ENCODE measurements around the gene SGCE.
A peak's percentile ranks its signal among the peaks of the same experiment; 100 is the strongest.

SGCE gene

GRCh38 chr7:94620703-94621118 is 35.2 kb downstream of the SGCE start:
- peak; percentile 24 for DNase-seq

- no peak for DNase-seq
These were observed 37.8 kb downstream of the SGCE start for GRCh38 chr7:94618126-94618525.

GRCh38 chr7:94616855-94617254 is 39.1 kb downstream of the SGCE start:
- DNase-seq: no peak

- DNase-seq: no peak
These were observed 40.3 kb downstream of the SGCE start for GRCh38 chr7:94615666-94616065.

DNA sequence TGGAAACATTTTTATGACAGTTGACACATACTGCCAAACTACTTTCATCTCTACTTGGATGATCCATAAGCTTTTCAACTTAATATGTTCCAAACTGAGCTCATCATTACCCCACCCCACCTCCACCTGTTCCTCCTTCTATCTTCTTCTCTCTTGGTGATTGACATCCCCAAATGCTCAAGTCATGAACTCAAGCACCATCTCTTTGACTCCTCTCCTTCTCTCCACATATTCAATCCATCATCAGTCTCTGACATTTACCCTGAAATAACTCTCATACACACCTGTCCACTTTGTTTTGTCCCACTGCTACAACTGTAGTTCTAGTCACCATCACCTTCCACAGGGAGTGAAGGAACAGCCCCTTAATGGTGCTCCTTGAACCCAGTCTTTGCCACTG is 43.3 kb downstream of the SGCE start:
- DNase-seq: no peak

- DNase-seq: no peak
These were observed 43.7 kb downstream of the SGCE start for GRCh38 chr7:94612253-94612652.

- no peak for DNase-seq
These were observed 46.4 kb downstream of the SGCE start for GRCh38 chr7:94609561-94609960.

GRCh38 chr7:94605031-94605430 is 50.9 kb downstream of the SGCE start:
- DNase-seq: no peak

DNA sequence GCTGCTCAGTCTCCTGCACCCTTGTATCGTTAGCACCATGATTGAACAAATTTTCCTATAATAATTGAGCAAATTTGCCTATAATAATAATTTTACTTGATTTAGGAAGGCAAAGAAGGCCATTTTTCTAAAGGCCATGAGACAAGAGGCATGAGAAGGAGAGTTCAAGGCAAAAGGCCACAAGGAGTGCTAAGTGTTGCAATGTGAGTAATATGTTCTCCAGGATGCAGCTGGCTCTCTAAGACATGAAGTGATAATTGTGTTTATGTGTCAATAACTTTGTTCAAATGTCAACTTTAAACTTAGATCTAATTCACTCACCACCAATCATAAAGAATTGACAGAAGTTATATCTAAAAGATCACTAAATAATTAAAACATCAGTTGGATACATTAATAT is 53.8 kb downstream of the SGCE start:
- DNase-seq: no peak

GRCh38 chr7:94600267-94600666 is 55.7 kb downstream of the SGCE start:
- no peak for DNase-seq

DNA sequence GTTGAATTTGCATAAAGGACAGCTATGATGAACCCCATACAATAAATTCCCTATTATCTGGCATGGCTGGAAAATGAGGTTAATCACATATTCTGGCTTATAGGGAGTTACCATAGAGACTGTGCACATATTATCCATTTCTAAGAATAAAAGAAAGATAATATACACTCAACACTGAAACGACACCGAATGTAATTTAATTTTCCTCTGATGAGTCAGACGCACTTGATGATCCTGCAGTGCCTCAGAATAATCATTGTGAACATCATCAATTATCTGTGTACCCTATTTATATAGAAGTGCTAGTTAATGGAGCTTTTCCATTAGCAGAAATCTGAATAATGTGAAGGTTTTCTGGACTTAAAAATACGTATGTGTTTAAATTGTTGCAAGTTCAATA is 60.2 kb downstream of the SGCE start:
- DNase-seq: no peak

DNA sequence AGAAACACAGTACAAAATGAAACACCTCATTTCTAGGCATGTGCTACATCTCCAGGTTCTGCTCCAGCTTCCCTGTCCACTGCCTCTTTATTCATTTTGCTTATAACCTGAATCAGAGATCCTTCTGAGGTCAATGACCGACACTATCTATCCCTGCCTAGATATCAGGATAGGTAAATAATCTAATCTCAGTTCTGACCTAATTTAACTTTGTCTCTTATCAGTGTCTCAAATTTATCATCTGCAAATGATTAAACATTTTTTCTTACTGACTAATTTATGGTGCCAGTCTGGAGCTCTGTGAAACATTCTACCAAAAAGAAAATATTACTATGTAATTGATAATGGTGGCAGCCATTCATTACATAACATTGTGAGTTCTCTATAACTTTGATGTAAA is 61.1 kb downstream of the SGCE start:
- no peak for DNase-seq

DNA sequence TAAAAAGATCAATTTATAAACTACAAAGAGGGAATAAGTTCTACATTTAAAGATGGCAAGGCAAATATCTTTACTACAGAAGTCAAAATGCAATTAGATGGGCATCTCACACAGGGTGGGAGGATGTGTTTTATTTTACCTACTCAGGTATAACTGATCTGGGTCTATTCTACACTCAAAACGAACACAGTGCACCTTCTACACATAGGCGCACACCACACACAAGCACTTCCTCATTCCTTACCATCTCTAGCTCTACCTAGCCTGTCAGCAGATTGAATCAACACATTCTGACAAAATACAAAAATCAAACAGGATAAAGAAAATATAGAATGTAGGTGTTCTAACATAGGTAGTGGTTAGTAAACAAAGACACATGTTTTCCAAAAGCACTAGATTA is 64.8 kb downstream of the SGCE start:
- no peak for DNase-seq

- DNase-seq: no peak
These were observed 65.3 kb downstream of the SGCE start for GRCh38 chr7:94590526-94591162.

DNA sequence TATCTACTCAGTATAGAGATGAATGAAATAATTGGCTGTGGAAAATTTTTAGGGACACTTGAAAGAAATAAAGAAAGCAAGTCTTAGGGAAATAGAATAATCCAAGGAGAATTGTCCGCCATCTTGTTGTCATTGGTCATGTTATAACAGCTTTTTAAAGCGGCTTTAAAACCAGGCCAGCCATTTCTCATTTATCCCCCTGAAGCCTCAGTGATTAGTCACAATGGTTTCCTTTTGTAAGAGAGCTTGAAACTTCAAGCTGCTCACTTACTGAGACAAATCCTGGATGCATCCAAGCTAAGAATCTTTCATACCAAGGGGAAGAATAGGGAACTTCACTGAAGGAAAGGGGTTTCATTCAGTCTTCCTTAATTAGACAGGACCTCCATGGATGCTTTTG is 67.9 kb downstream of the SGCE start:
- no peak for DNase-seq

DNA sequence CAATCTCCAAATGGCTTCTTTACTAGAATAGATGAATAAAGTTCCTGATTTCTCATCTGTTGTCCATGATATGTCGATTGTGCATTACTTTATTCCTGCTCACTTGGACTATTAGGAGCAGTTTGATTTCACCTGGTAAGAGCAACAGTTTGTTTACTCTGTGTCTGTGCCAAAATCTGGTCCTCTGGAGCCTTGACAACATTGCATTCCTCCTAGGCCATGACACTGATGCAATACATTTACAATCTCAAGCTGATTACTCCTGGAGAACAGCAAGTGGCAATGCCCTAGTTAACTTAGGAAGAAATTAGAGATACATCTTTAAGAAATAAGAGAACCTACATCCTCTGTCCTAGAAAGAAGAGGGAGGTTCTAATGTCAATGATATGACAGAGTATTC is 71.8 kb downstream of the SGCE start:
- no peak for DNase-seq

GRCh38 chr7:94580601-94581000 is 75.3 kb downstream of the SGCE start:
- no peak for DNase-seq

DNA sequence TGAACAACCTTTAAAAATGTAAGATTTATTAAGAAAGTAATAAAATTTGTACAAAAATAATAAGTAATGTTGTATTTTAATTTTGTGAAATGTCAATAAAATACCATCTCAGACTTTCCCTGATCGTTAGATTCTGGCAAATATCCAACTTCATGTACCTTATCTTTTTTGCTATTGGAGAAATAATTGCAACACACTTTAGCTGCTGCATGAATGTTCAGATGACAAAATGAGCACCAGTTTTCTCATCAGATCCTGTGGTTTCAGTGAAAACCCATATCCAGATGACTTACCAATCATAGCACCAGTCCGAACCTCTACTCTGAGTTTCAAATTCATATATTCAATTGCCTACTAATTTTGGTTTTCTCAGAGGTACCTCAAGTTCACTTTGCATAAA is 76.5 kb downstream of the SGCE start:
- no peak for DNase-seq

GRCh38 chr7:94578614-94579013 is 77.3 kb downstream of the SGCE start:
- DNase-seq: no peak

- no peak for DNase-seq
These were observed 78.6 kb downstream of the SGCE start for GRCh38 chr7:94577357-94577756.

DNA sequence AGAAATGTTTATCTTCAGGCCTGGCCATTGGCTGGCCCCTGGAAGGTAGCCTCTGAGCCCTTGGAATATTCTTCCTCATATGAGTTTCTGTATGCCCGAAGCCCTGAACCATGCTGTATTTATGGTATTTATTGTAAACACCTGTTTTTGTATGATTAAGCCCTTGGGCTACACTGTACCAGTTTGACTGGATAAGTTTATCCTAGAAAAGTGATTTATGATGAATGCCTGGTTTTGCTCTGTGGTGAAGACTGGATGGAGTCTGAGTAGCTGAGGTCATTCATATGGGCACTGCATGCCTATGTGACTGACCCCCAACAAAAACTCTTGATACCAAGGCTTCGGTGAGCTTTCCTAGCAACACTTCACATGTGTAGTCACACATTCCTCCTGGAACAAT is 79.6 kb downstream of the SGCE start:
- DNase-seq: no peak

GRCh38 chr7:94575646-94576045 is 80.3 kb downstream of the SGCE start:
- no peak for DNase-seq

GRCh38 chr7:94571816-94572215 is 84.1 kb downstream of the SGCE start:
- DNase-seq: no peak

DNA sequence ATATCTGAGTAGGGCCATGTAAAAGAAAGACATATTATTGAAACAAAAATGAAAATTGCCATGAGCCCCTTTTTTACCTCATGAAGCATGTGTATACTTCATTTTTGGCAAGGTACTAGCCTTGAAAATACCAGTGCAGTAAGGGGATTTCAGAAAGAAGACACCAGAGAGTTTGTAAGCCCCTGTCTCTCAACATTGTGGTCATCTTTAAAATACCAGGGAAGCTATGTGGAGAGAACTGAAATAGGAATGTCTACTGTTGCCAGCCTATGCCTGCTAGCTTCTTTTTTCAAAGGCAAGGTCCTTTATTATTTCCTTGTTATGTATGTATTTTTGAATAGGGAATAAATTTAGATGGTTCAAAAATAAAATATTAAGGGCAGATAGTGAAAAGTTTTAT is 88.5 kb downstream of the SGCE start:
- no peak for DNase-seq

GRCh38 chr7:94565247-94565894 is 90.6 kb downstream of the SGCE start:
- DNase-seq: no peak
